ENCODE measurements around the gene CYP19A1. TPM values are rescaled to one million over a fixed set of nuclear protein-coding genes. Genes with fewer than 3 reads are reported as not detected.
"Not testable (repeated sequence)": the region's sequence is repeated elsewhere in the genome, so short reads cannot be mapped to it uniquely, and the experiment has no call there.

CYP19A1 gene
- polyA plus RNA-seq, 1 of the 3 experiments (the other 2 are of a cell fraction): 0.03 TPM

DNA sequence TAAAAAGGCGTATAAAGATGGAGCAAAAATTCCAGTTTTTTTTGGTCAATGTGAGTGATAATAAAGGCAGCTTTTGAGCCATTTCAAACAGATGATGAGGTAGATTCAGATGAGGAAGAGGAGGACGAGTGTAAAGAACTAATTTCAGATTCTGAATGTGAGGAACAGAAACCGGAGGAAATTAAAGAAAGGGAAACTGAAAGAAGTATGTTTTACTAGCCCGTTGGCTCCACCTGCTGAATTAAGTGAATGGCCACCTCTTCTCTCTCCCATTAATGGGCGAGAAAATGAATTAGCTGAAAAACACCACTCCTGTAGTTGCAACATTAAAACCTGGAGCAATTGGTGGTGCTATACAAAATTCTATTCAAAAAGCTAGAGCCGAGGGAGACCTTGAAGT, 55.4 kb downstream of the CYP19A1 start:
- Histone ChIP-seq H3K27ac (ENCODE audit: low read depth in 2 of 2, low read length in 1 of 2) (no peak overlapping the region), H3K79me2 (ENCODE audit: insufficient read depth) (no peaks in the 10 kb centered on the region), H3K27me3 (ENCODE audit: insufficient read depth) (peaks cover 21% of the 10 kb centered on the region; the same call in 1 of the 2 replicates), H3K4me1 (ENCODE audit: control insufficient read depth in 1 of 2, insufficient read depth in 2 of 2, low read depth in 1 of 2, low read length in 1 of 2) (peaks cover 0 to 8% of the 10 kb centered on the region in 2 experiments; a peak in 1 of 4 replicates), H4K20me1 (ENCODE audit: insufficient read depth) (no peaks in the 10 kb centered on the region), H3K9ac (no peak overlapping the region), H3K4me2 (0 out of 2 replicates have a peak overlapping the region, but pooled peaks have one; percentile 24), H3K9me2 (no peaks in the 10 kb centered on the region), H3K36me3 (replicated peaks in 1 of 2; ENCODE audit: control insufficient read depth in 1 of 2, insufficient read depth in 2 of 2, low read length in 1 of 2) (no peaks in the 10 kb centered on the region), H3K9me3 (no peaks in the 10 kb centered on the region), H2AFZ (ENCODE audit: low read depth) (no peak overlapping the region), H3F3A (replicated peaks; ENCODE audit: insufficient read depth) (no peaks in the 10 kb centered on the region), H3K4me3 (ENCODE audit: low read depth in 2 of 2, low read length in 1 of 2) (no peak overlapping the region)
- no peak for DNase-seq
- TF ChIP-seq, protein P1, sequence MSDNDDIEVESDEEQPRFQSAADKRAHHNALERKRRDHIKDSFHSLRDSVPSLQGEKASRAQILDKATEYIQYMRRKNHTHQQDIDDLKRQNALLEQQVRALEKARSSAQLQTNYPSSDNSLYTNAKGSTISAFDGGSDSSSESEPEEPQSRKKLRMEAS (IDR thresholded peaks at IDR 0.05; ENCODE audit: low read depth): no peak
- TF ChIP-seq EP300 (IDR thresholded peaks at IDR 0.05; ENCODE audit: borderline replicate concordance in 1 of 2, low read depth in 1 of 2, low read length in 1 of 2) (no peak), FOXJ3 (CRISPR knock-in tag; IDR thresholded peaks at IDR 0.05) (no peak), SIN3A (IDR thresholded peaks at IDR 0.05; ENCODE audit: borderline replicate concordance, low read depth, low read length) (no peak)
- ChIA-PET CTCF (interaction anchor here (0.8 to 5.9 kb wide), 4 partner anchors 96 to 161 kb away, joined by 3 to 77 read pairs (median 8); no protein-coding TSS in a partner anchor), POLR2A (no interaction called here)
- WGBS (ENCODE audit: low lambda C conversion rate): 46% methylated on average over 6 of the region's 6 CpGs

GRCh38 chr15:51282241-51282640, 56.2 kb downstream of the CYP19A1 start:
- H4K20me1 ChIP-seq (ENCODE audit: insufficient read depth); POLR2A ChIA-PET: not testable (repeated sequence)
- CTCF ChIA-PET: interaction anchor here (0.6 to 5.9 kb wide), 12 partner anchors 16 to 329 kb away, joined by 3 to 77 read pairs (median 6); no protein-coding TSS in a partner anchor

DNA sequence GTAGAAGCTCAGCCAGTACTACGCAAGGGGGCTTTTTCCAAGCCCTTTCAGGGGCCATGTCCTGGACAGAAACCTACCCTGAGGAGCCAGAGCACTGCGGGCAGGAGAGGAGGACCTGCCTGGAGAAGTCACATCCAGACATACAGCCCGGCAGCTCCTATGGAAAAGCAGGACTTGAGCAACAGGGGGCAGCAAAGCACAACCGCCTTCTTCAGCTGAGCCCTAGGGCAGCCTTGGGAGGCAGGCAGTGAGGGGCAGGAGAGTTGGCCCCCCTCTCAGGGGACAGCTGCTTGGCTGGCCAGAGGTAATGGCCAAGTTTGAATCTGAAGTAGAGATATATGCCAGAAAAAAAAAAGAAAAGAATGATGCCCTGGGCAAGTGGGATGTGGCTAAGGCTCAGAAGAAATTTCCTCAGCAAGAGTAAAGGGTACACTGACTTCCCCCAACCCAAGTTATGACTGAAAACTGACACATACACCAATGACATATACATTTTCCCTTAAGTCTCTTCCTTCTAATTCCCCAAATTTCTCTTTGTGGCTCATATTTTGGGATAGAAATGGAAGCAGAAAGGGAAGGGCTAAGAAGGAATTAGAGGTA, 56.9 kb downstream of the CYP19A1 start:
- Histone ChIP-seq H4K20me1 (ENCODE audit: insufficient read depth) (no peaks in the 10 kb centered on the region), H3K27me3 (ENCODE audit: insufficient read depth) (peaks cover 21% of the 10 kb centered on the region; the same call in 1 of the 2 replicates), H3K79me2 (ENCODE audit: insufficient read depth) (no peaks in the 10 kb centered on the region), H3K36me3 (replicated peaks in 1 of 2; ENCODE audit: control insufficient read depth in 1 of 2, insufficient read depth in 2 of 2, low read length in 1 of 2) (no peaks in the 10 kb centered on the region), H3K4me2 (no peak overlapping the region), H3K9me2 (no peaks in the 10 kb centered on the region), H3K27ac (ENCODE audit: low read depth in 2 of 2, low read length in 1 of 2) (no peak overlapping the region), H3F3A (replicated peaks; ENCODE audit: insufficient read depth) (no peaks in the 10 kb centered on the region), H3K4me3 (ENCODE audit: low read depth in 2 of 2, low read length in 1 of 2) (no peak overlapping the region; a peak in 1 of 4 replicates), H2AFZ (ENCODE audit: low read depth) (no peak overlapping the region), H3K9me3 (no peaks in the 10 kb centered on the region), H3K9ac (no peak overlapping the region), H3K4me1 (ENCODE audit: control insufficient read depth in 1 of 2, insufficient read depth in 2 of 2, low read depth in 1 of 2, low read length in 1 of 2) (peaks cover 0 to 8% of the 10 kb centered on the region in 2 experiments; a peak in 1 of 4 replicates)
- peak; percentile 60 for DNase-seq
- peak; percentile 70 for TF ChIP-seq RAD21 (IDR thresholded peaks at IDR 0.05; ENCODE audit: low read length)
- TF ChIP-seq, protein P2, sequence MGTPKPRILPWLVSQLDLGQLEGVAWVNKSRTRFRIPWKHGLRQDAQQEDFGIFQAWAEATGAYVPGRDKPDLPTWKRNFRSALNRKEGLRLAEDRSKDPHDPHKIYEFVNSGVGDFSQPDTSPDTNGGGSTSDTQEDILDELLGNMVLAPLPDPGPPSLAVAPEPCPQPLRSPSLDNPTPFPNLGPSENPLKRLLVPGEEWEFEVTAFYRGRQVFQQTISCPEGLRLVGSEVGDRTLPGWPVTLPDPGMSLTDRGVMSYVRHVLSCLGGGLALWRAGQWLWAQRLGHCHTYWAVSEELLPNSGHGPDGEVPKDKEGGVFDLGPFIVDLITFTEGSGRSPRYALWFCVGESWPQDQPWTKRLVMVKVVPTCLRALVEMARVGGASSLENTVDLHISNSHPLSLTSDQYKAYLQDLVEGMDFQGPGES (IDR thresholded peaks at IDR 0.05; ENCODE audit: low read depth, low read length): no peak
- TF ChIP-seq TAF1 (IDR thresholded peaks at IDR 0.05; ENCODE audit: borderline replicate concordance, low read depth, low read length): no peak
- TF ChIP-seq, protein P3, sequence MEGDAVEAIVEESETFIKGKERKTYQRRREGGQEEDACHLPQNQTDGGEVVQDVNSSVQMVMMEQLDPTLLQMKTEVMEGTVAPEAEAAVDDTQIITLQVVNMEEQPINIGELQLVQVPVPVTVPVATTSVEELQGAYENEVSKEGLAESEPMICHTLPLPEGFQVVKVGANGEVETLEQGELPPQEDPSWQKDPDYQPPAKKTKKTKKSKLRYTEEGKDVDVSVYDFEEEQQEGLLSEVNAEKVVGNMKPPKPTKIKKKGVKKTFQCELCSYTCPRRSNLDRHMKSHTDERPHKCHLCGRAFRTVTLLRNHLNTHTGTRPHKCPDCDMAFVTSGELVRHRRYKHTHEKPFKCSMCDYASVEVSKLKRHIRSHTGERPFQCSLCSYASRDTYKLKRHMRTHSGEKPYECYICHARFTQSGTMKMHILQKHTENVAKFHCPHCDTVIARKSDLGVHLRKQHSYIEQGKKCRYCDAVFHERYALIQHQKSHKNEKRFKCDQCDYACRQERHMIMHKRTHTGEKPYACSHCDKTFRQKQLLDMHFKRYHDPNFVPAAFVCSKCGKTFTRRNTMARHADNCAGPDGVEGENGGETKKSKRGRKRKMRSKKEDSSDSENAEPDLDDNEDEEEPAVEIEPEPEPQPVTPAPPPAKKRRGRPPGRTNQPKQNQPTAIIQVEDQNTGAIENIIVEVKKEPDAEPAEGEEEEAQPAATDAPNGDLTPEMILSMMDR (IDR thresholded peaks at IDR 0.05): peak; percentile 52
- peak; percentile 43; the same call in 1 of the 2 replicates for TF ChIP-seq SMC3 (IDR thresholded peaks at IDR 0.05; ENCODE audit: low read depth, low read length)
- TF ChIP-seq TCF12 (IDR thresholded peaks at IDR 0.05): no peak
- no peak for TF ChIP-seq TEAD4 (IDR thresholded peaks at IDR 0.05; ENCODE audit: borderline replicate concordance, insufficient read depth)
- TF ChIP-seq MEF2A (IDR thresholded peaks at IDR 0.05; ENCODE audit: borderline replicate concordance, low read depth): no peak
- 40% methylated on average over 4 of the region's 4 CpGs for WGBS (ENCODE audit: low lambda C conversion rate)
- POLR2A ChIA-PET: no interaction called here
- CTCF ChIA-PET: interaction anchor here (0.6 to 5.9 kb wide), 25 partner anchors 9 to 150 kb away, joined by 3 to 77 read pairs (median 4); no protein-coding TSS in a partner anchor

More at GRCh38 chr15:51282241-51282640, 56.2 kb downstream of the CYP19A1 start:
- not testable (repeated sequence) for H3K9me2 ChIP-seq; H3K4me1 ChIP-seq (ENCODE audit: control insufficient read depth in 1 of 2, insufficient read depth in 2 of 2, low read depth in 1 of 2, low read length in 1 of 2); H3K27ac ChIP-seq (ENCODE audit: low read depth in 2 of 2, low read length in 1 of 2); H3K9ac ChIP-seq; H3K36me3 ChIP-seq (replicated peaks in 1 of 2; ENCODE audit: control insufficient read depth in 1 of 2, insufficient read depth in 2 of 2, low read length in 1 of 2); H3F3A ChIP-seq (replicated peaks; ENCODE audit: insufficient read depth); H3K4me3 ChIP-seq (ENCODE audit: low read depth in 2 of 2, low read length in 1 of 2); H3K4me2 ChIP-seq; H3K79me2 ChIP-seq (ENCODE audit: insufficient read depth); H3K9me3 ChIP-seq; DNase-seq; H2AFZ ChIP-seq (ENCODE audit: low read depth)
- peaks cover 21% of the 10 kb centered on the region; the same call in 1 of the 2 replicates for H3K27me3 ChIP-seq (ENCODE audit: insufficient read depth)
- WGBS (ENCODE audit: low lambda C conversion rate): 26% methylated on average over 2 of the region's 2 CpGs

Data from SK-N-SH (cell line).